H1 (cell line): ENCODE data around the gene ELAVL1.

Source experiments
- EP300 ChIP-seq, 2 experiments: IDR thresholded peaks; 1 replicate in 1 of 2; 2 replicates in 1 of 2; pipeline ENCODE4 v1.6.1; 2011 to 2012; ENCODE audit warnings: low read depth in 2 of 2, low read length in 2 of 2, mild to moderate bottlenecking in 2 of 2, borderline replicate concordance in 1 of 2, inconsistent platforms in 1 of 2, moderate library complexity in 1 of 2
- GABPA ChIP-seq: IDR thresholded peaks from 2 replicates; pipeline ENCODE4 v1.6.1; 2011; ENCODE audit warnings: mild to moderate bottlenecking, low read length, moderate library complexity, borderline replicate concordance; ENCODE audit not compliant: insufficient read depth
- RFX5 ChIP-seq: IDR thresholded peaks from 2 replicates; pipeline ENCODE4 v1.6.1; 2011; ENCODE audit warnings: low read depth, low read length, improper control_type of control experiment, borderline replicate concordance
- SIX5 ChIP-seq: IDR thresholded peaks from 2 replicates; pipeline ENCODE4 v1.6.1; 2011; ENCODE audit warnings: mild to moderate bottlenecking, low read depth, low read length
- TAF7 ChIP-seq: optimal IDR thresholded peaks from 2 replicates; pipeline ENCODE3; 2011; ENCODE audit warnings: low read depth, mild to moderate bottlenecking, inconsistent platforms, low read length, moderate library complexity, borderline replicate concordance
- YY1 ChIP-seq: IDR thresholded peaks from 2 replicates; pipeline ENCODE4 v1.6.1; 2011; ENCODE audit warnings: low read depth, mild to moderate bottlenecking, low read length
- TF ChIP-seq, protein P1 (sequence below), 3 experiments: IDR thresholded peaks; 1 replicate in 2 of 3; 2 replicates in 1 of 3; pipeline versions ENCODE4 v1.5.1 to v1.6.1; 2011; ENCODE audit warnings: low read length in 3 of 3, mild to moderate bottlenecking in 3 of 3, inconsistent platforms in 2 of 3, low read depth in 1 of 3, moderate library complexity in 1 of 3; ENCODE audit not compliant: insufficient read depth in 1 of 3; ENCODE audit errors: control extremely low read depth in 1 of 3
- TF ChIP-seq, protein P2 (sequence below): fragments of 300-600 bp; sonication (generic); IDR thresholded peaks from 2 replicates; pipeline ENCODE4 v1.7.1; 2012; ENCODE audit warnings: low read length, moderate library complexity, mild to moderate bottlenecking, inconsistent platforms; ENCODE audit not compliant: insufficient replicate concordance

DNA sequence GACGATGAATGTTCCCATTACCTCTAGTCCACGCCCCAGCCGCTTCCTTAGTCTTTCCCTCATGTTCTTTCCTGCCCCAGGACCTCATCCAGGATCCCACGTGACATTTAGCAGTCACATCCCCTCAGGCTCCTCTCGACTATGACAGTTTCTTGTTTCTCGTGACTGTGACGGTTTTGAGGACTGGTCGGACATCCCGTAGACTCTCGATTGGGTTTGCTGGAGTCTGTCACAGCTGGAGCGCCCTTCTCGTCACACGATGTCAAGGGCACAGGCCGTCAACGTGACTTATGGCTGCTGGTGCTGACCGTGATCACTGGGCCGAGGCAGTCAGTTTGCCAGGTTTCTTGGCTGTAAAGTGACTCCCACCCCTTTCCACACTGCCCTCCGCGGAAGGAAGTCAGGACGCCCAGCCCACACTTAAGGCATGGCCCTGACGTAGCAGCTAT, 22.8 kb downstream of the ELAVL1 start:
- no peak for TF ChIP-seq SIX5
- TF ChIP-seq YY1: no peak
- TF ChIP-seq EP300 (IDR thresholded peaks at IDR 0.05; ENCODE audit: borderline replicate concordance in 1 of 2, low read depth in 2 of 2, low read length in 2 of 2): no peak
- TF ChIP-seq, protein P1, sequence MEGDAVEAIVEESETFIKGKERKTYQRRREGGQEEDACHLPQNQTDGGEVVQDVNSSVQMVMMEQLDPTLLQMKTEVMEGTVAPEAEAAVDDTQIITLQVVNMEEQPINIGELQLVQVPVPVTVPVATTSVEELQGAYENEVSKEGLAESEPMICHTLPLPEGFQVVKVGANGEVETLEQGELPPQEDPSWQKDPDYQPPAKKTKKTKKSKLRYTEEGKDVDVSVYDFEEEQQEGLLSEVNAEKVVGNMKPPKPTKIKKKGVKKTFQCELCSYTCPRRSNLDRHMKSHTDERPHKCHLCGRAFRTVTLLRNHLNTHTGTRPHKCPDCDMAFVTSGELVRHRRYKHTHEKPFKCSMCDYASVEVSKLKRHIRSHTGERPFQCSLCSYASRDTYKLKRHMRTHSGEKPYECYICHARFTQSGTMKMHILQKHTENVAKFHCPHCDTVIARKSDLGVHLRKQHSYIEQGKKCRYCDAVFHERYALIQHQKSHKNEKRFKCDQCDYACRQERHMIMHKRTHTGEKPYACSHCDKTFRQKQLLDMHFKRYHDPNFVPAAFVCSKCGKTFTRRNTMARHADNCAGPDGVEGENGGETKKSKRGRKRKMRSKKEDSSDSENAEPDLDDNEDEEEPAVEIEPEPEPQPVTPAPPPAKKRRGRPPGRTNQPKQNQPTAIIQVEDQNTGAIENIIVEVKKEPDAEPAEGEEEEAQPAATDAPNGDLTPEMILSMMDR (IDR thresholded peaks at IDR 0.05; ENCODE audit: control extremely low read depth in 1 of 3, insufficient read depth in 1 of 3, low read depth in 1 of 3, low read length in 3 of 3): no peak
- TF ChIP-seq, protein P2, sequence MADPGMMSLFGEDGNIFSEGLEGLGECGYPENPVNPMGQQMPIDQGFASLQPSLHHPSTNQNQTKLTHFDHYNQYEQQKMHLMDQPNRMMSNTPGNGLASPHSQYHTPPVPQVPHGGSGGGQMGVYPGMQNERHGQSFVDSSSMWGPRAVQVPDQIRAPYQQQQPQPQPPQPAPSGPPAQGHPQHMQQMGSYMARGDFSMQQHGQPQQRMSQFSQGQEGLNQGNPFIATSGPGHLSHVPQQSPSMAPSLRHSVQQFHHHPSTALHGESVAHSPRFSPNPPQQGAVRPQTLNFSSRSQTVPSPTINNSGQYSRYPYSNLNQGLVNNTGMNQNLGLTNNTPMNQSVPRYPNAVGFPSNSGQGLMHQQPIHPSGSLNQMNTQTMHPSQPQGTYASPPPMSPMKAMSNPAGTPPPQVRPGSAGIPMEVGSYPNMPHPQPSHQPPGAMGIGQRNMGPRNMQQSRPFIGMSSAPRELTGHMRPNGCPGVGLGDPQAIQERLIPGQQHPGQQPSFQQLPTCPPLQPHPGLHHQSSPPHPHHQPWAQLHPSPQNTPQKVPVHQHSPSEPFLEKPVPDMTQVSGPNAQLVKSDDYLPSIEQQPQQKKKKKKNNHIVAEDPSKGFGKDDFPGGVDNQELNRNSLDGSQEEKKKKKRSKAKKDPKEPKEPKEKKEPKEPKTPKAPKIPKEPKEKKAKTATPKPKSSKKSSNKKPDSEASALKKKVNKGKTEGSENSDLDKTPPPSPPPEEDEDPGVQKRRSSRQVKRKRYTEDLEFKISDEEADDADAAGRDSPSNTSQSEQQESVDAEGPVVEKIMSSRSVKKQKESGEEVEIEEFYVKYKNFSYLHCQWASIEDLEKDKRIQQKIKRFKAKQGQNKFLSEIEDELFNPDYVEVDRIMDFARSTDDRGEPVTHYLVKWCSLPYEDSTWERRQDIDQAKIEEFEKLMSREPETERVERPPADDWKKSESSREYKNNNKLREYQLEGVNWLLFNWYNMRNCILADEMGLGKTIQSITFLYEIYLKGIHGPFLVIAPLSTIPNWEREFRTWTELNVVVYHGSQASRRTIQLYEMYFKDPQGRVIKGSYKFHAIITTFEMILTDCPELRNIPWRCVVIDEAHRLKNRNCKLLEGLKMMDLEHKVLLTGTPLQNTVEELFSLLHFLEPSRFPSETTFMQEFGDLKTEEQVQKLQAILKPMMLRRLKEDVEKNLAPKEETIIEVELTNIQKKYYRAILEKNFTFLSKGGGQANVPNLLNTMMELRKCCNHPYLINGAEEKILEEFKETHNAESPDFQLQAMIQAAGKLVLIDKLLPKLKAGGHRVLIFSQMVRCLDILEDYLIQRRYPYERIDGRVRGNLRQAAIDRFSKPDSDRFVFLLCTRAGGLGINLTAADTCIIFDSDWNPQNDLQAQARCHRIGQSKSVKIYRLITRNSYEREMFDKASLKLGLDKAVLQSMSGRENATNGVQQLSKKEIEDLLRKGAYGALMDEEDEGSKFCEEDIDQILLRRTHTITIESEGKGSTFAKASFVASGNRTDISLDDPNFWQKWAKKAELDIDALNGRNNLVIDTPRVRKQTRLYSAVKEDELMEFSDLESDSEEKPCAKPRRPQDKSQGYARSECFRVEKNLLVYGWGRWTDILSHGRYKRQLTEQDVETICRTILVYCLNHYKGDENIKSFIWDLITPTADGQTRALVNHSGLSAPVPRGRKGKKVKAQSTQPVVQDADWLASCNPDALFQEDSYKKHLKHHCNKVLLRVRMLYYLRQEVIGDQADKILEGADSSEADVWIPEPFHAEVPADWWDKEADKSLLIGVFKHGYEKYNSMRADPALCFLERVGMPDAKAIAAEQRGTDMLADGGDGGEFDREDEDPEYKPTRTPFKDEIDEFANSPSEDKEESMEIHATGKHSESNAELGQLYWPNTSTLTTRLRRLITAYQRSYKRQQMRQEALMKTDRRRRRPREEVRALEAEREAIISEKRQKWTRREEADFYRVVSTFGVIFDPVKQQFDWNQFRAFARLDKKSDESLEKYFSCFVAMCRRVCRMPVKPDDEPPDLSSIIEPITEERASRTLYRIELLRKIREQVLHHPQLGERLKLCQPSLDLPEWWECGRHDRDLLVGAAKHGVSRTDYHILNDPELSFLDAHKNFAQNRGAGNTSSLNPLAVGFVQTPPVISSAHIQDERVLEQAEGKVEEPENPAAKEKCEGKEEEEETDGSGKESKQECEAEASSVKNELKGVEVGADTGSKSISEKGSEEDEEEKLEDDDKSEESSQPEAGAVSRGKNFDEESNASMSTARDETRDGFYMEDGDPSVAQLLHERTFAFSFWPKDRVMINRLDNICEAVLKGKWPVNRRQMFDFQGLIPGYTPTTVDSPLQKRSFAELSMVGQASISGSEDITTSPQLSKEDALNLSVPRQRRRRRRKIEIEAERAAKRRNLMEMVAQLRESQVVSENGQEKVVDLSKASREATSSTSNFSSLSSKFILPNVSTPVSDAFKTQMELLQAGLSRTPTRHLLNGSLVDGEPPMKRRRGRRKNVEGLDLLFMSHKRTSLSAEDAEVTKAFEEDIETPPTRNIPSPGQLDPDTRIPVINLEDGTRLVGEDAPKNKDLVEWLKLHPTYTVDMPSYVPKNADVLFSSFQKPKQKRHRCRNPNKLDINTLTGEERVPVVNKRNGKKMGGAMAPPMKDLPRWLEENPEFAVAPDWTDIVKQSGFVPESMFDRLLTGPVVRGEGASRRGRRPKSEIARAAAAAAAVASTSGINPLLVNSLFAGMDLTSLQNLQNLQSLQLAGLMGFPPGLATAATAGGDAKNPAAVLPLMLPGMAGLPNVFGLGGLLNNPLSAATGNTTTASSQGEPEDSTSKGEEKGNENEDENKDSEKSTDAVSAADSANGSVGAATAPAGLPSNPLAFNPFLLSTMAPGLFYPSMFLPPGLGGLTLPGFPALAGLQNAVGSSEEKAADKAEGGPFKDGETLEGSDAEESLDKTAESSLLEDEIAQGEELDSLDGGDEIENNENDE: no peak
- TF ChIP-seq RFX5: no peak
- no peak for TF ChIP-seq GABPA
- TF ChIP-seq TAF7: no peak
